Nasal cavity respiratory epithelium epithelial cell of viscerocranial mucosa (primary cell): Measurements from ENCODE around the gene DLK2. TPM values are rescaled to one million over a fixed set of nuclear protein-coding genes. Genes with fewer than 3 reads are reported as not detected.

Experiments
- total RNA-seq: library from RNA; depleted of rRNA; stranded (reverse); fragments of >200 nt; gene quantifications from 2 replicates; pipeline ENCODE4 v1.2.3, GENCODE V29; 2014

Gene DLK2
- total RNA-seq = 2.8 and 4.8 TPM in 2 replicates

GRCh38 chr6:43455531-43456428 lies at the start of gene DLK2:
TSS of gene DLK2 (minus strand) at chr6:43455548. CDS start at chr6:43454825, 723 bp downstream.

GRCh38 chr6:43477235-43478007 lies 22.1 kb upstream of the DLK2 start, which contains the start of gene TJAP1:
TSS of gene TJAP1 (plus strand) at chr6:43477570. CDS start at chr6:43499002, 21,432 bp downstream.

GRCh38 chr6:43427406-43428111 lies 27.8 kb downstream of the DLK2 start, which contains the start of gene ABCC10:
TSS of gene ABCC10 (plus strand) at chr6:43427541. CDS start at chr6:43427979, 438 bp downstream.

Other genes with a start within 250 kb of the DLK2 start
- gene DNPH1, start 226.1 kb downstream of the DLK2 start, total RNA-seq = 36.7 and 45.8 TPM in 2 replicates
- gene TTBK1, start 212.1 kb downstream of the DLK2 start, total RNA-seq = not detected in 2 replicates
- gene SLC22A7, start 157.3 kb downstream of the DLK2 start, total RNA-seq = not detected in 2 replicates
- gene CRIP3, start 146.7 kb downstream of the DLK2 start, total RNA-seq = not detected in 2 replicates
- 4.1 and 7.0 TPM in 2 replicates for gene ZNF318, start 85.9 kb downstream of the DLK2 start, total RNA-seq
- gene ABCC10, start 28.0 kb downstream of the DLK2 start, total RNA-seq = 12.0 and 22.3 TPM in 2 replicates
- gene TJAP1, start 22.0 kb upstream of the DLK2 start, total RNA-seq = 7.2 and 12.4 TPM in 2 replicates
- gene LRRC73, start 54.8 kb upstream of the DLK2 start, total RNA-seq = 0.14 and 0.34 TPM in 2 replicates
- 62.2 and 68.1 TPM in 2 replicates for gene YIPF3, start 61.4 kb upstream of the DLK2 start, total RNA-seq
- 35.3 and 42.4 TPM in 2 replicates for gene POLR1C, start 61.5 kb upstream of the DLK2 start, total RNA-seq
- 52.8 and 64.6 TPM in 2 replicates for gene XPO5, start 120.5 kb upstream of the DLK2 start, total RNA-seq
- 29.7 and 32.3 TPM in 2 replicates for gene POLH, start 120.6 kb upstream of the DLK2 start, total RNA-seq
- gene GTPBP2, start 173.7 kb upstream of the DLK2 start, total RNA-seq = 135 and 216 TPM in 2 replicates
- 20.8 and 23.3 TPM in 2 replicates for gene MAD2L1BP, start 180.3 kb upstream of the DLK2 start, total RNA-seq
- under 0.01 and 0.07 TPM in 2 replicates for gene RSPH9, start 189.5 kb upstream of the DLK2 start, total RNA-seq
- gene MRPS18A, start 232.2 kb upstream of the DLK2 start, total RNA-seq = 41.3 and 71.1 TPM in 2 replicates